ENCODE data around the gene PSMD1.
"Not testable (repeated sequence)": the region's sequence is repeated elsewhere in the genome, so short reads cannot be mapped to it uniquely, and the experiment has no call there.

PSMD1 gene

GRCh38 chr2:231196592-231196991 lies 139.9 kb downstream of the PSMD1 start:
- Mint-ChIP-seq H3K27ac (peak overlapping the region; percentile 49 to 88 (median 74)), H3K4me3 (peak overlapping the region; percentile 73 to 87 (median 80)), H3K27me3 (ENCODE audit: low read depth) (no peaks in the 10 kb centered on the region)

GRCh38 chr2:231197196-231197595 lies 140.5 kb downstream of the PSMD1 start:
- H3K27ac Mint-ChIP-seq = peak overlapping the region; percentile 95 to 98 (median 97)
- H3K9me3 Mint-ChIP-seq; H3K36me3 Mint-ChIP-seq (ENCODE audit: low read depth); H3K27me3 Mint-ChIP-seq (ENCODE audit: low read depth): not testable (repeated sequence)
- peaks cover 28% of the 10 kb centered on the region for H3K4me1 Mint-ChIP-seq
- peak overlapping the region; percentile 98 to 99 (median 98) for H3K4me3 Mint-ChIP-seq

More at GRCh38 chr2:231196592-231196991, 139.9 kb downstream of the PSMD1 start:
- Mint-ChIP-seq H3K4me1 (peaks cover 30% of the 10 kb centered on the region), H3K36me3 (ENCODE audit: low read depth) (peaks cover 8% of the 10 kb centered on the region), H3K9me3 (peaks cover 2% of the 10 kb centered on the region)
- no peak for TF ChIP-seq CTCF (IDR thresholded peaks at IDR 0.05; ENCODE audit: unreplicated experiment in 3 of 3)

- Mint-ChIP-seq H3K4me1 (peaks cover 22% of the 10 kb centered on the region), H3K36me3 (ENCODE audit: low read depth) (peaks cover 14% of the 10 kb centered on the region), H3K4me3 (peak overlapping the region; percentile 98 to 99 (median 98)), H3K27me3 (ENCODE audit: low read depth) (no peaks in the 10 kb centered on the region), H3K9me3 (peaks cover 2% of the 10 kb centered on the region), H3K27ac (peak overlapping the region; percentile 95 to 98 (median 97))
- no peak for TF ChIP-seq CTCF (IDR thresholded peaks at IDR 0.05; ENCODE audit: unreplicated experiment in 3 of 3)
Observed at GRCh38 chr2:231197706-231198290, 141.1 kb downstream of the PSMD1 start.

GRCh38 chr2:231198291-231199173 lies 141.9 kb downstream of the PSMD1 start, which contains the start of gene ARMC9:
Gene ARMC9 (plus strand): TSS chr2:231198631. CDS start chr2:231206239, 7,608 bp downstream.
- H3K27ac Mint-ChIP-seq = peak within 1 kb of the TSS; percentile 95 to 98 (median 97)
- H3K9me3 Mint-ChIP-seq = peaks cover 2% of the 10 kb centered on the region
- TF ChIP-seq CTCF (IDR thresholded peaks at IDR 0.05; ENCODE audit: unreplicated experiment in 3 of 3) = no peak
- H3K4me3 Mint-ChIP-seq = peak within 1 kb of the TSS; percentile 98 to 99 (median 98)
- H3K4me1 Mint-ChIP-seq = peaks cover 22% of the 10 kb centered on the region
- H3K27me3 Mint-ChIP-seq (ENCODE audit: low read depth) = no peaks in the 10 kb centered on the region
- H3K36me3 Mint-ChIP-seq (ENCODE audit: low read depth) = peaks cover 20% of the 10 kb centered on the region

GRCh38 chr2:231199219-231199618 lies 142.6 kb downstream of the PSMD1 start:
- Mint-ChIP-seq H3K36me3 (ENCODE audit: low read depth) (peaks cover 25% of the 10 kb centered on the region), H3K9me3 (peaks cover 2% of the 10 kb centered on the region), H3K27ac (peak overlapping the region; percentile 95 to 97 (median 97)), H3K4me3 (peak overlapping the region; percentile 97 to 98 (median 98)), H3K27me3 (ENCODE audit: low read depth) (no peaks in the 10 kb centered on the region), H3K4me1 (peaks cover 22% of the 10 kb centered on the region)
- TF ChIP-seq CTCF (IDR thresholded peaks at IDR 0.05; ENCODE audit: unreplicated experiment in 3 of 3) = no peak

GRCh38 chr2:231200805-231201474 lies 144.3 kb downstream of the PSMD1 start:
- H3K4me1 Mint-ChIP-seq = peaks cover 22% of the 10 kb centered on the region
- peak overlapping the region; percentile 65 to 74 (median 71) for H3K4me3 Mint-ChIP-seq
- peaks cover 2% of the 10 kb centered on the region for H3K9me3 Mint-ChIP-seq
- H3K27me3 Mint-ChIP-seq (ENCODE audit: low read depth) = no peaks in the 10 kb centered on the region
- H3K36me3 Mint-ChIP-seq (ENCODE audit: low read depth) = peaks cover 31% of the 10 kb centered on the region
- peak overlapping the region; percentile 18 to 64 (median 29) for H3K27ac Mint-ChIP-seq
- no peak for TF ChIP-seq CTCF (IDR thresholded peaks at IDR 0.05; ENCODE audit: unreplicated experiment in 3 of 3)

Measured in nephron (organoid).